Endothelial cell of hepatic sinusoid (primary cell): ENCODE results near the gene TUB.

Experiments used
- in situ Hi-C: cut with HindIII; loops from 2 replicates; pipeline ENCODE4 v1.10.0; 2017; ENCODE audit warnings: low sequenced_read_pairs

Gene TUB

GRCh38 chr11:8080674-8081590 is at the start of gene TUB:
Gene TUB (plus strand): TSS chr11:8081211. CDS start chr11:8081511, 300 bp downstream.
- in situ Hi-C loops: no loop called here

GRCh38 chr11:8031248-8032115 is 49.5 kb upstream of the TUB start:
- in situ Hi-C loops: no loop called here

GRCh38 chr11:8032122-8032521 is 48.9 kb upstream of the TUB start:
- in situ Hi-C loops: no loop called here

GRCh38 chr11:8032576-8033304 is 48.3 kb upstream of the TUB start:
- in situ Hi-C loops: no loop called here

GRCh38 chr11:8033305-8034105 is 47.5 kb upstream of the TUB start:
- in situ Hi-C loops: no loop called here

GRCh38 chr11:8034106-8034585 is 46.9 kb upstream of the TUB start:
- in situ Hi-C loops: no loop called here

- in situ Hi-C loops: no loop called here
Measured at GRCh38 chr11:8034604-8035190, 46.3 kb upstream of the TUB start.

- in situ Hi-C loops: no loop called here
Measured at GRCh38 chr11:8035200-8035855, 45.7 kb upstream of the TUB start.

GRCh38 chr11:8036002-8036802 is 44.8 kb upstream of the TUB start:
- in situ Hi-C loops: no loop called here

- in situ Hi-C loops: no loop called here
Measured at GRCh38 chr11:8036986-8037385, 44.0 kb upstream of the TUB start.

- in situ Hi-C loops: no loop called here
Measured at GRCh38 chr11:8038393-8038792, 42.6 kb upstream of the TUB start.

GRCh38 chr11:8038811-8039529 is 42.0 kb upstream of the TUB start:
- in situ Hi-C loops: no loop called here

- in situ Hi-C loops: no loop called here
Measured at GRCh38 chr11:8039530-8040260, 41.3 kb upstream of the TUB start.

GRCh38 chr11:8040261-8040920 is 40.6 kb upstream of the TUB start:
- in situ Hi-C loops: no loop called here

GRCh38 chr11:8040921-8041285 is 40.1 kb upstream of the TUB start:
- in situ Hi-C loops: no loop called here

- in situ Hi-C loops: no loop called here
Measured at GRCh38 chr11:8041576-8041975, 39.4 kb upstream of the TUB start.

GRCh38 chr11:8043756-8044155 is 37.3 kb upstream of the TUB start:
- in situ Hi-C loops: no loop called here
